Measurements from ENCODE around the gene FILIP1L. TPM values are rescaled to one million over a fixed set of nuclear protein-coding genes. Genes with fewer than 3 reads are reported as not detected.

The FILIP1L gene
- total RNA-seq, 4 donors from 2014 or later = 26.7 to 46.3 (median 30.8) TPM

DNA sequence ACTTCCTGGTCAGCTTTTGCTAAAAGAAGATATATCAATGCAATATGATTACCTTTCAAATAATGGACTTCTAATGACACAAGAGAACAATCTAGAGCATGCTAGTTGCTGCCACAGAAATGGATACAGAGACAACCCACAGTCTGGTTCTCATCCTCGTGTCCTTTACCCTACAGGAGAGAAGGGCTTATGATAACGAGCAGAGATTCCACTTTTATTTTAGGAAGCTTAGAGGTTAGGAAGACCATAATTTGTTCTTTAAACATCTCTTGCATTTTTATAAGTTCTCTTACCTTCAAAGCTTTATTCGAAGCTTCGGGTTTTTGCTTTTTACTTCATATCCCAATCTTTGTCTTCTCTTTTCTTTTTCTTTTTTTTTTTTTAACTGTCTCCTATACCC, 39.1 kb downstream of the FILIP1L start:
- DNase-seq (ENCODE audit: low spot score in 2 of 2) = no peak
- peaks cover 0 to 21% (median 5%) of the 10 kb centered on the region in 4 donors for H3K4me1 ChIP-seq
- H3K27me3 ChIP-seq = no peaks in the 10 kb centered on the region
- no peaks in the 10 kb centered on the region for H3K9me3 ChIP-seq
- no peaks in the 10 kb centered on the region for H3K36me3 ChIP-seq
- WGBS, 2 donors = 86 to 93% methylated on average over 4 of the region's 4 CpGs
- H3K4me3 ChIP-seq = no peak overlapping the region
- TF ChIP-seq POLR2A (IDR thresholded peaks at IDR 0.05) (no peak), EP300 (IDR thresholded peaks at IDR 0.05) (no peak)
- TF ChIP-seq, protein P1, sequence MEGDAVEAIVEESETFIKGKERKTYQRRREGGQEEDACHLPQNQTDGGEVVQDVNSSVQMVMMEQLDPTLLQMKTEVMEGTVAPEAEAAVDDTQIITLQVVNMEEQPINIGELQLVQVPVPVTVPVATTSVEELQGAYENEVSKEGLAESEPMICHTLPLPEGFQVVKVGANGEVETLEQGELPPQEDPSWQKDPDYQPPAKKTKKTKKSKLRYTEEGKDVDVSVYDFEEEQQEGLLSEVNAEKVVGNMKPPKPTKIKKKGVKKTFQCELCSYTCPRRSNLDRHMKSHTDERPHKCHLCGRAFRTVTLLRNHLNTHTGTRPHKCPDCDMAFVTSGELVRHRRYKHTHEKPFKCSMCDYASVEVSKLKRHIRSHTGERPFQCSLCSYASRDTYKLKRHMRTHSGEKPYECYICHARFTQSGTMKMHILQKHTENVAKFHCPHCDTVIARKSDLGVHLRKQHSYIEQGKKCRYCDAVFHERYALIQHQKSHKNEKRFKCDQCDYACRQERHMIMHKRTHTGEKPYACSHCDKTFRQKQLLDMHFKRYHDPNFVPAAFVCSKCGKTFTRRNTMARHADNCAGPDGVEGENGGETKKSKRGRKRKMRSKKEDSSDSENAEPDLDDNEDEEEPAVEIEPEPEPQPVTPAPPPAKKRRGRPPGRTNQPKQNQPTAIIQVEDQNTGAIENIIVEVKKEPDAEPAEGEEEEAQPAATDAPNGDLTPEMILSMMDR (IDR thresholded peaks at IDR 0.05) = no peak
- H3K27ac ChIP-seq = no peak overlapping the region

DNA sequence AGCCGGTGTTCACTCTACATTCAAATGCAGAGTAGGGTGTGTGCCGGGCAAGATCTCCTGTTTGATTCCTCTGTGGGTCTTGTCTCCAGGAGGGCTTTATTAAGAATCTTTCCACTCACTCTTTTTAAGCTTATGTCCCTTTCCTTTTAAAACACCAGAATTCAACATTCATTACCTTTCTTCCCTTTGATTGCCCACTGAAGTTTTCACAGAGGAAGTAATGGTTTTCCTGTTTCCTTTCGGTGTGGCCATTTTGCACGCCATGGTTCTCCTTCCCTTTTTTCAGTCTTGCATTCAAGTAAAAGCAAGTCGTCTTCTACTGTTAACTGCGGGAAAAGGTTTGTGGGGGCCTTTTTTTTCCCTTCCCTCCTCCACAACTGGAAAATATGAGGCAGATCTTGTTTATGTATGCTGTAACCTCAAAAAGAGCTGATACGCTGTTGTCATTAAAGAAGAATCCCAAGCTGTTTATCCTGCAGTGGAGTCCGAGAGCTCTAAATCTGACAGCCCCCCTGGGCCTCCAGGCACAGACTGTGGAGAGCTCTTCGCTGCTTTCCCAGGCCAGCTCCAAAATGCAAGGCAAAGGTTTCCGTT, 40.5 kb downstream of the FILIP1L start:
- Histone ChIP-seq H3K4me3 (no peak overlapping the region), H3K36me3 (no peaks in the 10 kb centered on the region), H3K27me3 (no peaks in the 10 kb centered on the region), H3K9me3 (no peaks in the 10 kb centered on the region), H3K4me1 (peaks cover 0 to 27% (median 5%) of the 10 kb centered on the region in 4 donors), H3K27ac (peak overlapping the region in 3 of 4 donors; percentile 29 to 49 (median 36))
- peak in 1 of 2 donors; percentile 23 for TF ChIP-seq EP300 (IDR thresholded peaks at IDR 0.05)
- TF ChIP-seq, protein P1 (IDR thresholded peaks at IDR 0.05) = no peak
- no peak for DNase-seq (ENCODE audit: low spot score in 2 of 2)
- 40 to 48% methylated on average over 10 of the region's 10 CpGs for WGBS, 2 donors

DNA sequence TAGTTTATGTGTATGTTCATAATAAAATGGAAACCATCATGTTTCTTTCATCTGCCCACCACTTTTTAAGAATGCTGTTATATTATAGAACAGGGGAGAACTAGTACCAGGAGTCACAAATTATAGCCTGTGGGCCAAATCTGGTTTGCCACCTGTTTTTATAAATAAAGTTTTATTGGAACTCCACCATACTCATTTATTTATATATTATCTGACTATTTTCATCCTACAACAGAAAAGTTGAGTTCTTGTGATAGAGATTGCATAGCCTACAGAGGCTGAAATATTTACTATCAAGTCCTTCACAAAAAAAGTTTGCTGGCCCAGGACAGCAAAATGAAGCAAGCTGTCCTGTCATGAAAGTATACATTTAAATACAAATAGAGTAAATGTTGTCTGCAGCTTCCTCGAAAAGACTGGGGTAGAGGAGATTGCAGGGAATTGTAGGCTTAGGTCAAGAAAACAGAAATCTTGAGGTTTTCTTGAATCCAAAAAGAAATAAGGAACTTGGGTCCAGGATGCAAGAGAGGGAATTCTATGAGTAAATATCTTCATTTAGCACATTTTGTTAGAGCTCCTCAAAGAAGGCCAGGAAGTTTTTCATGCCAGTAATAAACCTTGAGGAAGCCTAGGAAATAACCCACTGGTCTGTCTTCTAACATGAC, 41.1 kb downstream of the FILIP1L start:
- Histone ChIP-seq H3K27me3 (no peaks in the 10 kb centered on the region), H3K4me1 (peaks cover 0 to 29% (median 5%) of the 10 kb centered on the region in 4 donors), H3K9me3 (no peaks in the 10 kb centered on the region), H3K4me3 (no peak overlapping the region), H3K36me3 (no peaks in the 10 kb centered on the region), H3K27ac (peak overlapping the region in 3 of 4 donors; percentile 29 to 49 (median 36))
- WGBS, 2 donors = 78 to 80% methylated on average over 1 of the region's 1 CpG
- no peak for DNase-seq (ENCODE audit: low spot score in 2 of 2)
- no peak for TF ChIP-seq POLR2A (IDR thresholded peaks at IDR 0.05)
- TF ChIP-seq, protein P1 (IDR thresholded peaks at IDR 0.05) = no peak
- TF ChIP-seq EP300 (IDR thresholded peaks at IDR 0.05) = no peak

DNA sequence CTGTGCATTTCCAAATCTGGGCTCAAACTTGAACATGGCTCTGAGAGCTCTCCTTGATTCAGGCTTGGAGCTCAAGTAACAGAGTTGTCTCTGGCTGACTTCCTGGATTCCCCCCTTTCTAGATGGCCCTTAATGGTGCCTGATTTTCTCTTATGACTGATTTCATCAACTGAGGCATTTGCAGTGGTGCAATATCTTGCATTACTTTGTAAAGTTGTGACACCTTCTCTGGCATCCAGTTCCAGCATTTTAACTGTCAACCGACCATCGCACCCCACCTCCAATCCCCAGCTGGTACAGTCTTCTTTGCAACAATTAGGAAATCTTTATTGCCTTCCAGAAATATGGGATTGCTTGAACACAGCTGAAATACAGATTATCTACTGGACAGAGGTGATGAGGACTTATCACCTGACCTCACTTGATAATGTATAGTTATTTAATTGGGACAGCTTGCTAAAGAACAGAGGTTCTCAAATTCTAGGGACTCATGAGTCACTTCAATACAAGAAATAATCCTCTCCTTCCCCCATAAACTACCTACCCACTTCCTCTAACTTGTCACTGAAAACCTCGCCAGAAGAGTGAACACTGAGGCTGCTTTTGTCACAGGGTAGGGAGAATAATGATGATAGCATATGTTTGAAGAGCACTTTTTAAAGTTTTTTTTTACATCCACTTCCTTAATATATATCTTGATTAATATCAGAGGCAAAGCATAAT, 41.8 kb downstream of the FILIP1L start:
- TF ChIP-seq, protein P1 (IDR thresholded peaks at IDR 0.05) = no peak
- no peak for TF ChIP-seq EP300 (IDR thresholded peaks at IDR 0.05)
- TF ChIP-seq POLR2A (IDR thresholded peaks at IDR 0.05) = no peak
- Histone ChIP-seq H3K27me3 (no peaks in the 10 kb centered on the region), H3K9me3 (no peaks in the 10 kb centered on the region), H3K4me3 (no peak overlapping the region), H3K27ac (no peak overlapping the region), H3K4me1 (peaks cover 0 to 29% (median 5%) of the 10 kb centered on the region in 4 donors), H3K36me3 (no peaks in the 10 kb centered on the region)
- WGBS, 2 donors = 80 to 89% methylated on average over 3 of the region's 3 CpGs
- no peak for DNase-seq (ENCODE audit: low spot score in 2 of 2)

DNA sequence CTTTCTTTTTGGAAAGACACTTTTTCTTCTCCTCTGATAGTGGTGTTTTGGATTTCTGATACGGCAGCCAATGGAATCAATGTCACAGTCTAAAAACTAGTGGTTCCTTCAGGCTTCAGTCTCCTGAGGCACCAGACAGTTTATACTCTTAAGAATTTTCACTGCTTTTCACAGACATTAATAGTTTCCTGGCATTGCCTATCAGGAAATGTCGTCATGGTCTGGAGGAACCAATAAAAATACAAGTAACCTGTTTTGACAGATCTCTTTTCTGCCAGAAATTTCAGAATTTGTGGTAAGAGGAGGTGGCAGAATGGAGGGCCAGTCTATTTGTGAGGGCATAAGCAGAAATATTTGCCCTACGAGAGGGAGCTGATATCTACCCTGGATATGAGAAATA, 44.8 kb downstream of the FILIP1L start:
- 78 to 86% methylated on average over 3 of the region's 3 CpGs for WGBS, 2 donors
- Histone ChIP-seq H3K27ac (no peak overlapping the region), H3K4me3 (no peak overlapping the region)

More for the DNA sequence above, 44.8 kb downstream of the FILIP1L start:
- no peaks in the 10 kb centered on the region for H3K36me3 ChIP-seq
- H3K4me1 ChIP-seq = peaks cover 0 to 20% (median 5%) of the 10 kb centered on the region in 4 donors
- no peaks in the 10 kb centered on the region for H3K9me3 ChIP-seq
- no peaks in the 10 kb centered on the region for H3K27me3 ChIP-seq
- TF ChIP-seq, protein P1 (IDR thresholded peaks at IDR 0.05) = no peak
- TF ChIP-seq EP300 (IDR thresholded peaks at IDR 0.05) = no peak
- TF ChIP-seq POLR2A (IDR thresholded peaks at IDR 0.05) = no peak
- no peak for DNase-seq (ENCODE audit: low spot score in 2 of 2)
